Natural killer cell (primary cell): Measurements from ENCODE around the gene SGTB. TPM values are rescaled to one million over a fixed set of nuclear protein-coding genes. Genes with fewer than 3 reads are reported as not detected.
A peak's percentile ranks its signal among the peaks of the same experiment; 100 is the strongest.

Source experiments
- ATAC-seq, 3 donors: fragments of 150-1000 bp in 2 of 3; fragments of 200-7000 bp in 1 of 3; cut with Tn5 transposase; 1 replicate in 1 of 3; 2 replicates in 2 of 3; pipeline ENCODE4 v1.10.0; 2021; ENCODE audit warnings: mild to moderate bottlenecking in 2 of 3, moderate library complexity in 2 of 3
- DNase-seq, 2 donors: peaks; one replicate each; pipeline versions ENCODE4 v3.0.0 to v3.0.0-alpha.2; 2013 to 2021; ENCODE audit warnings: mixed read lengths in 1 of 2
- H3K27ac ChIP-seq: one replicate; pipeline ENCODE4 v1.5.1; 2013; ENCODE audit warnings: mild to moderate bottlenecking, low read length
- H3K27me3 ChIP-seq: one replicate; pipeline ENCODE4 v1.6.1; 2013; ENCODE audit warnings: low read length; ENCODE audit not compliant: control insufficient read depth, insufficient read depth
- H3K36me3 ChIP-seq: one replicate; pipeline ENCODE4 v1.6.1; 2013; ENCODE audit warnings: low read length; ENCODE audit not compliant: control insufficient read depth, insufficient read depth
- H3K4me1 ChIP-seq: one replicate; pipeline ENCODE4 v1.6.1; 2013; ENCODE audit warnings: low read length; ENCODE audit not compliant: control insufficient read depth, insufficient read depth
- H3K4me3 ChIP-seq: one replicate; pipeline ENCODE4 v1.5.1; 2013; ENCODE audit warnings: low read length
- H3K9me3 ChIP-seq: one replicate; pipeline ENCODE4 v1.6.1; 2013; ENCODE audit warnings: low read length; ENCODE audit not compliant: control insufficient read depth, insufficient read depth
- H3K27ac Mint-ChIP-seq, 2 donors: one replicate each; pipeline ENCODE4 v1.8.0; 2022; ENCODE audit warnings: mild to moderate bottlenecking in 2 of 2, mixed read lengths in 2 of 2, moderate library complexity in 1 of 2
- H3K27me3 Mint-ChIP-seq, 2 donors: one replicate each; pipeline ENCODE4 v1.8.0; 2022; ENCODE audit warnings: low read depth in 2 of 2, mixed read lengths in 2 of 2
- H3K36me3 Mint-ChIP-seq: one replicate; pipeline ENCODE4 v1.8.0; 2022; ENCODE audit warnings: mixed read lengths
- H3K4me1 Mint-ChIP-seq, 2 donors: one replicate each; pipeline ENCODE4 v1.8.0; 2022; ENCODE audit warnings: mixed read lengths in 2 of 2
- H3K4me3 Mint-ChIP-seq: one replicate; pipeline ENCODE4 v1.8.0; 2022; ENCODE audit warnings: mild to moderate bottlenecking, moderate library complexity, mixed read lengths
- H3K9me3 Mint-ChIP-seq, 2 donors: one replicate each; pipeline ENCODE4 v1.8.0; 2022; ENCODE audit warnings: mixed read lengths in 2 of 2
- CTCF ChIP-seq: fragments of 200-600 bp; IDR thresholded peaks from one replicate; pipeline ENCODE4 v1.8.0; 2022; ENCODE audit warnings: antibody characterized with exemption
- WGBS: methylation state at CpG from one replicate; pipeline ENCODE4 v1.1.7; 2013; ENCODE audit warnings: missing lambda C conversion rate; ENCODE audit not compliant: insufficient coverage; 5-methylcytosine and 5-hydroxymethylcytosine counted together
- intact Hi-C: fragments of 100-400 bp; cut with micrococcal nuclease; formaldehyde crosslinking; loops from one replicate; pipeline ENCODE4 v1.14.2; 2022
- total RNA-seq, 4 donors: library from RNA; stranded (reverse); fragments of 120-200 nt in 1 of 4; gene quantifications; one replicate each; pipeline versions ENCODE4 v1.2.3 to v1.2.4, GENCODE V29; 2013 to 2022

SGTB gene
- total RNA-seq, 3 donors from 2014 or later (not counting 1 experiment from before 2014, with no cell fraction given), result 6.9 to 12.0 (median 10.0) TPM

- H3K27me3 Mint-ChIP-seq, result no peaks in the 10 kb centered on the region
- 79% methylated on average over 5 of the region's 5 CpGs for WGBS
These were observed 70.8 kb downstream of the SGTB start for GRCh38 chr5:65651144-65651543.

GRCh38 chr5:65647941-65648340 is 74.0 kb downstream of the SGTB start:
- no peaks in the 10 kb centered on the region for H3K9me3 ChIP-seq

More at GRCh38 chr5:65651144-65651543, 70.8 kb downstream of the SGTB start:
- no peak for ATAC-seq
- Histone ChIP-seq H3K36me3 (peaks cover 20% of the 10 kb centered on the region), H3K27me3 (no peaks in the 10 kb centered on the region), H3K9me3 (no peaks in the 10 kb centered on the region), H3K27ac (no peak overlapping the region), H3K4me1 (no peaks in the 10 kb centered on the region), H3K4me3 (no peak overlapping the region)
- Mint-ChIP-seq H3K4me3 (no peak overlapping the region), H3K27ac (no peak overlapping the region), H3K4me1 (no peaks in the 10 kb centered on the region), H3K36me3 (peaks cover 9% of the 10 kb centered on the region), H3K9me3 (no peaks in the 10 kb centered on the region)
- intact Hi-C loops, result no loop called here
- TF ChIP-seq CTCF, result no peak
- no peak for DNase-seq

GRCh38 chr5:65646938-65647337 is 75.0 kb downstream of the SGTB start:
- Mint-ChIP-seq H3K27ac (peak overlapping the region in 1 of 2 donors; percentile 7), H3K36me3 (peaks cover 15% of the 10 kb centered on the region), H3K4me3 (no peak overlapping the region), H3K4me1 (no peaks in the 10 kb centered on the region), H3K27me3 (no peaks in the 10 kb centered on the region), H3K9me3 (no peaks in the 10 kb centered on the region)
- no peaks in the 10 kb centered on the region for H3K4me1 ChIP-seq
- no peaks in the 10 kb centered on the region for H3K9me3 ChIP-seq
- H3K27ac ChIP-seq, result no peak overlapping the region
- no peak for DNase-seq
- no peak for TF ChIP-seq CTCF
- WGBS, result 100% methylated on average over 2 of the region's 2 CpGs
- peaks cover 14% of the 10 kb centered on the region for H3K36me3 ChIP-seq
- ATAC-seq, result no peak
- no peak overlapping the region for H3K4me3 ChIP-seq
- intact Hi-C loops, result no loop called here
- H3K27me3 ChIP-seq, result no peaks in the 10 kb centered on the region

More at GRCh38 chr5:65647941-65648340, 74.0 kb downstream of the SGTB start:
- Mint-ChIP-seq H3K27ac (peak overlapping the region in 1 of 2 donors; percentile 37), H3K36me3 (peaks cover 15% of the 10 kb centered on the region), H3K9me3 (no peaks in the 10 kb centered on the region), H3K4me1 (no peaks in the 10 kb centered on the region), H3K27me3 (no peaks in the 10 kb centered on the region), H3K4me3 (no peak overlapping the region)
- no peak for DNase-seq
- peaks cover 14% of the 10 kb centered on the region for H3K36me3 ChIP-seq
- no peak overlapping the region for H3K4me3 ChIP-seq
- no peak overlapping the region for H3K27ac ChIP-seq
- intact Hi-C loops, result no loop called here
- no peaks in the 10 kb centered on the region for H3K27me3 ChIP-seq
- peak; percentile 7 for TF ChIP-seq CTCF
- no peaks in the 10 kb centered on the region for H3K4me1 ChIP-seq
- ATAC-seq, result no peak

GRCh38 chr5:65640240-65640639 is 81.7 kb downstream of the SGTB start:
- no peaks in the 10 kb centered on the region for H3K4me1 Mint-ChIP-seq
- H3K4me3 Mint-ChIP-seq, result no peak overlapping the region
- Histone ChIP-seq H3K9me3 (no peaks in the 10 kb centered on the region), H3K27ac (no peak overlapping the region), H3K4me3 (no peak overlapping the region), H3K36me3 (peaks cover 31% of the 10 kb centered on the region), H3K27me3 (no peaks in the 10 kb centered on the region), H3K4me1 (no peaks in the 10 kb centered on the region)
- ATAC-seq, result no peak
- no peaks in the 10 kb centered on the region for H3K27me3 Mint-ChIP-seq
- no peak overlapping the region for H3K27ac Mint-ChIP-seq
- intact Hi-C loops, result no loop called here
- 100% methylated on average over 2 of the region's 4 CpGs for WGBS
- no peak for TF ChIP-seq CTCF
- H3K36me3 Mint-ChIP-seq, result peaks cover 7% of the 10 kb centered on the region
- H3K9me3 Mint-ChIP-seq, result no peaks in the 10 kb centered on the region
- DNase-seq, result no peak
